Measurements from ENCODE around the gene CLDND1. TPM values are rescaled to one million over a fixed set of nuclear protein-coding genes. Genes with fewer than 3 reads are reported as not detected.

The CLDND1 gene
- total and polyA plus RNA-seq, 2 of the 13 experiments (the other 11 are each of a cell fraction or from before 2014, with no cell fraction given) = 50.8 to 121 TPM

GRCh38 chr3:98521897-98522543, 682 bp downstream of the CLDND1 start:
- intact Hi-C loops (cut with micrococcal nuclease; ENCODE audit: unreplicated experiment) = loop anchor here (10.0 kb wide), 2 partner anchors 293 to 757 kb away; partner anchors contain the start of gene ARL6
- ATAC-seq = peak; percentile 75
- H3K9ac ChIP-seq (ENCODE audit: insufficient read depth, low read depth, low read length) = peak overlapping the region; percentile 81
- H3K4me1 ChIP-seq (ENCODE audit: insufficient read depth, low read length) = peaks cover 17% of the 10 kb centered on the region
- 0% methylated on average over 16 of the region's 16 CpGs for WGBS (ENCODE audit: low lambda C conversion rate)
- H4K20me1 ChIP-seq (ENCODE audit: insufficient read depth, low read length) = no peaks in the 10 kb centered on the region
- peak; percentile 32 for DNase-seq (ENCODE audit: low spot score)
- peaks cover 30% of the 10 kb centered on the region for H3K79me2 ChIP-seq (ENCODE audit: insufficient read depth, low read length)
- H3K27ac ChIP-seq (ENCODE audit: extremely low read length, insufficient read depth, low read length) = peak overlapping the region; percentile 69
- in situ Hi-C loops (cut with HindIII; ENCODE audit: extremely low pct_ligation_motif_present, low pct_unique_long_range_greater_than_20kb) = loop anchor here (10.0 kb wide), 1 partner anchor 53 kb away; no protein-coding TSS in a partner anchor
- CTCF ChIA-PET (ENCODE audit: low intra/inter-chr PET ratio, low total read pairs) = no interaction called here
- peak overlapping the region; percentile 71 to 76 (median 74) for H3K4me3 ChIP-seq (replicated peaks in 1 of 3; ENCODE audit: insufficient read depth in 1 of 3, low read depth in 2 of 3, low read length in 3 of 3)
- peak overlapping the region; percentile 89 for H3K4me2 ChIP-seq (ENCODE audit: low read depth, low read length)
- H3K9me3 ChIP-seq (ENCODE audit: low read length) = no peaks in the 10 kb centered on the region
- no peak overlapping the region for H2AFZ ChIP-seq (ENCODE audit: low read length)
- peaks cover 0 to 2% of the 10 kb centered on the region in 2 experiments; a peak in 2 of 5 replicates for H3K36me3 ChIP-seq (replicated peaks in 1 of 2; ENCODE audit: control insufficient read depth in 1 of 2, insufficient read depth in 2 of 2, low read length in 2 of 2)
- peak; percentile 66 for FAIRE-seq
- no peaks in the 10 kb centered on the region; a peak in 1 of 5 replicates for H3K27me3 ChIP-seq (ENCODE audit: control insufficient read depth in 1 of 2, insufficient read depth in 2 of 2, low read length in 2 of 2)
- POLR2A ChIA-PET = interaction anchor here (1.2 kb wide), 2 partner anchors 9 to 72 kb away, joined by 3 to 7 read pairs; partner anchors contain the start of gene CPOX
- TSS peak; percentile 80 for BruUV-seq (replicated peaks)
- TF ChIP-seq CBX2 (IDR thresholded peaks at IDR 0.05; ENCODE audit: low read depth, low read length) (no peak), CBX2 (CRISPR knock-in tag; IDR thresholded peaks at IDR 0.05; ENCODE audit: low read depth) (no peak), ZNF10 (CRISPR knock-in tag; IDR thresholded peaks at IDR 0.05; ENCODE audit: borderline replicate concordance, low read depth) (no peak), ZNF362 (CRISPR knock-in tag; IDR thresholded peaks at IDR 0.05; ENCODE audit: borderline replicate concordance) (no peak), PBX3 (CRISPR knock-in tag; IDR thresholded peaks at IDR 0.05; ENCODE audit: borderline replicate concordance) (no peak), MED13 (CRISPR knock-in tag; IDR thresholded peaks at IDR 0.05) (no peak; the same call in 1 of the 2 replicates), FUBP1 (CRISPR knock-in tag; IDR thresholded peaks at IDR 0.05; ENCODE audit: borderline replicate concordance) (no peak), ZNF710 (CRISPR knock-in tag; IDR thresholded peaks at IDR 0.05; ENCODE audit: borderline replicate concordance) (no peak), ZNF547 (CRISPR knock-in tag; IDR thresholded peaks at IDR 0.05) (no peak), ASH2L (IDR thresholded peaks at IDR 0.05; ENCODE audit: insufficient read length, low read depth, low read length) (peak; percentile 61)
- TF ChIP-seq, protein P1, sequence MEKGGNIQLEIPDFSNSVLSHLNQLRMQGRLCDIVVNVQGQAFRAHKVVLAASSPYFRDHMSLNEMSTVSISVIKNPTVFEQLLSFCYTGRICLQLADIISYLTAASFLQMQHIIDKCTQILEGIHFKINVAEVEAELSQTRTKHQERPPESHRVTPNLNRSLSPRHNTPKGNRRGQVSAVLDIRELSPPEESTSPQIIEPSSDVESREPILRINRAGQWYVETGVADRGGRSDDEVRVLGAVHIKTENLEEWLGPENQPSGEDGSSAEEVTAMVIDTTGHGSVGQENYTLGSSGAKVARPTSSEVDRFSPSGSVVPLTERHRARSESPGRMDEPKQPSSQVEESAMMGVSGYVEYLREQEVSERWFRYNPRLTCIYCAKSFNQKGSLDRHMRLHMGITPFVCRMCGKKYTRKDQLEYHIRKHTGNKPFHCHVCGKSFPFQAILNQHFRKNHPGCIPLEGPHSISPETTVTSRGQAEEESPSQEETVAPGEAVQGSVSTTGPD (CRISPR knock-in tag; IDR thresholded peaks at IDR 0.05) = no peak

Measured in HepG2 (cell line).